Sigmoid colon (tissue), 4 donors: Measurements from ENCODE around the gene PEX10.

Experiments
- EP300 ChIP-seq, 4 donors: sonication (generic); formaldehyde crosslinking; IDR thresholded peaks; one replicate each; pipeline ENCODE4 v1.6.1; 2017; ENCODE audit warnings: antibody characterized with exemption in 4 of 4
- POLR2A ChIP-seq, 2 donors: fragments of 450-650 bp; IDR thresholded peaks; one replicate each; pipeline ENCODE4 v1.6.1; 2016; ENCODE audit warnings: antibody characterized with exemption in 2 of 2, mild to moderate bottlenecking in 2 of 2, moderate library complexity in 2 of 2
- POLR2AphosphoS5 ChIP-seq, 4 donors: sonication (generic); formaldehyde crosslinking; IDR thresholded peaks; one replicate each; pipeline ENCODE4 v1.6.1; 2017; ENCODE audit warnings: antibody characterized with exemption in 4 of 4
- TF ChIP-seq, protein P1 (sequence below), 4 experiments: fragments of 450-650 bp in 3 of 4; fragments of 200-600 bp in 1 of 4; IDR thresholded peaks; one replicate each; pipeline ENCODE4 v1.5.1; 2016 to 2019; ENCODE audit warnings: antibody characterized with exemption in 4 of 4, mild to moderate bottlenecking in 3 of 4, moderate library complexity in 2 of 4

DNA sequence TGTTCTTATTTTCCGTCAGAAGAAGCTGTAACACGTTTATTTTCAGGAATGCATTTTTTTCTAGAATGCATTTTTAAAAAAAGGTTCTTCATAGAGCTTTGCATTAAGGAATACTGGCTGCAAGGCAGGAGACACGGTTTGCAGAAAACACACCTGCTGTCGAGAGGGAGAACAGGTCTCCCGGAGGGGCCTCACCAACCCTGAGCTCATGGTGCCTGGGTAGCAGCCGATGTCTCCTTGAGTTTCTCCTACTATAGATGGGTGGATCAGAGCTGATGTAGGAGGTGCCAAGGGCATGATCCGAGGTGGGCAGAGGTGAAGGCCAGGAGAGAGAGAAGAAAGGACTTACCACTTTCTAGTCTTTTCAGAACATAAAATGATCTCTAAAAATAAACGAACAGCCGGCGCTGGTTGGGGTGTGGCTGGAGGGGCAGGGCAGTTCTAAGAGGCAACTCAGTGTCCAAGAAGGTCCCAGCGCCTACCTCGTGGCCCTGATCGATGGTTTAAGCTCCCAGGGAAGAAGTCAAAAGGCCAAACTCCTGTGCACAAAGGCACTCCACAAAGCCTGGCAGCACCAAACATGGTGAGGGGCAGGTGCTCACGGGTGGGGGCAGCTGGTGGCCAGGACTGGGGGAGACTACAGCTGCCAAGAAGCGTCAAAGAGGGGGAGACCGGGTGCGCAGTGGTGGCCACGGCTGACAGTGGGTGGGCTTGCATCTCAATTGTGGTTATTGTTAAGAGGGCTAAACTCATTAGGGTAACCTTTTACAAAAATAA, 33.2 kb downstream of the PEX10 start:
- TF ChIP-seq, protein P1, sequence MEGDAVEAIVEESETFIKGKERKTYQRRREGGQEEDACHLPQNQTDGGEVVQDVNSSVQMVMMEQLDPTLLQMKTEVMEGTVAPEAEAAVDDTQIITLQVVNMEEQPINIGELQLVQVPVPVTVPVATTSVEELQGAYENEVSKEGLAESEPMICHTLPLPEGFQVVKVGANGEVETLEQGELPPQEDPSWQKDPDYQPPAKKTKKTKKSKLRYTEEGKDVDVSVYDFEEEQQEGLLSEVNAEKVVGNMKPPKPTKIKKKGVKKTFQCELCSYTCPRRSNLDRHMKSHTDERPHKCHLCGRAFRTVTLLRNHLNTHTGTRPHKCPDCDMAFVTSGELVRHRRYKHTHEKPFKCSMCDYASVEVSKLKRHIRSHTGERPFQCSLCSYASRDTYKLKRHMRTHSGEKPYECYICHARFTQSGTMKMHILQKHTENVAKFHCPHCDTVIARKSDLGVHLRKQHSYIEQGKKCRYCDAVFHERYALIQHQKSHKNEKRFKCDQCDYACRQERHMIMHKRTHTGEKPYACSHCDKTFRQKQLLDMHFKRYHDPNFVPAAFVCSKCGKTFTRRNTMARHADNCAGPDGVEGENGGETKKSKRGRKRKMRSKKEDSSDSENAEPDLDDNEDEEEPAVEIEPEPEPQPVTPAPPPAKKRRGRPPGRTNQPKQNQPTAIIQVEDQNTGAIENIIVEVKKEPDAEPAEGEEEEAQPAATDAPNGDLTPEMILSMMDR (IDR thresholded peaks at IDR 0.05): no peak
- TF ChIP-seq POLR2AphosphoS5 (IDR thresholded peaks at IDR 0.05) (no peak), POLR2A (IDR thresholded peaks at IDR 0.05) (no peak), EP300 (IDR thresholded peaks at IDR 0.05) (no peak)
